Measurements from ENCODE around the gene PHPT1. TPM values are rescaled to one million over a fixed set of nuclear protein-coding genes. Genes with fewer than 3 reads are reported as not detected.

PHPT1 gene
- total and polyA plus RNA-seq, 2 of the 13 experiments (the other 11 are each of a cell fraction or from before 2014, with no cell fraction given), result 189 to 192 TPM

GRCh38 chr9:136882109-136882946 is 33.1 kb downstream of the PHPT1 start (continued):
- TF ChIP-seq DBP (CRISPR knock-in tag; IDR thresholded peaks at IDR 0.05; ENCODE audit: not compliant biosample characterization) (no peak), WIZ (CRISPR knock-in tag; IDR thresholded peaks at IDR 0.05) (no peak), ZNF883 (CRISPR knock-in tag; IDR thresholded peaks at IDR 0.05; ENCODE audit: not compliant biosample characterization) (peak; percentile 72), U2AF2 (IDR thresholded peaks at IDR 0.05; ENCODE audit: low read depth, low read length) (no peak), ZFY (CRISPR knock-in tag; IDR thresholded peaks at IDR 0.05) (peak; percentile 44), RFX1 (IDR thresholded peaks at IDR 0.05) (no peak), ZSCAN22 (CRISPR knock-in tag; IDR thresholded peaks at IDR 0.05) (no peak), ZNF430 (CRISPR knock-in tag; IDR thresholded peaks at IDR 0.05) (peak; percentile 64; the same call in 1 of the 2 replicates), ZFP41 (CRISPR knock-in tag; IDR thresholded peaks at IDR 0.05; ENCODE audit: borderline replicate concordance) (no peak), SALL2 (CRISPR knock-in tag; IDR thresholded peaks at IDR 0.05) (no peak), ZNF232 (CRISPR knock-in tag; IDR thresholded peaks at IDR 0.05; ENCODE audit: borderline replicate concordance) (no peak), HNF1B (CRISPR knock-in tag; IDR thresholded peaks at IDR 0.05) (peak; percentile 91), SIX1 (CRISPR knock-in tag; IDR thresholded peaks at IDR 0.05; ENCODE audit: borderline replicate concordance) (peak; percentile 59; the same call in 1 of the 2 replicates), NR2F6 (IDR thresholded peaks at IDR 0.05) (no peak), NR2F6 (CRISPR knock-in tag; IDR thresholded peaks at IDR 0.05) (peak; percentile 72; the same call in 1 of the 2 replicates), MEF2D (CRISPR knock-in tag; IDR thresholded peaks at IDR 0.05) (peak; percentile 76), KLF11 (CRISPR knock-in tag; IDR thresholded peaks at IDR 0.05) (peak; percentile 50; the same call in 1 of the 2 replicates), DDIT3 (CRISPR knock-in tag; IDR thresholded peaks at IDR 0.05) (no peak), ZNF646 (CRISPR knock-in tag; IDR thresholded peaks at IDR 0.05) (no peak), ZSCAN21 (CRISPR knock-in tag; IDR thresholded peaks at IDR 0.05; ENCODE audit: borderline replicate concordance) (no peak; the same call in 1 of the 2 replicates), NR2F1 (CRISPR knock-in tag; IDR thresholded peaks at IDR 0.05) (0 out of 4 replicates have a peak, but pooled peaks of 1 of the 2 experiments have one; percentile 4)

All from HepG2 (cell line).